Right lung (tissue), 5 donors: ENCODE data around the gene RYR1. TPM values are rescaled to one million over a fixed set of nuclear protein-coding genes. Genes with fewer than 3 reads are reported as not detected.
"Not testable (repeated sequence)": the region's sequence is repeated elsewhere in the genome, so short reads cannot be mapped to it uniquely, and the experiment has no call there.

ENCODE experiments used
- DNase-seq, 2 donors: peaks; one replicate each; pipeline ENCODE4 v3.0.0-alpha.2; 2013
- polyA plus RNA-seq, 5 donors: library from polyadenylated mRNA; unstranded; fragments of 120-200 nt; gene quantifications; one replicate each; pipeline versions ENCODE4 v1.2.1 to v1.2.3, GENCODE V29; 2013; ENCODE audit warnings: inconsistent platforms in 1 of 5, low replicate concordance in 1 of 5; ENCODE audit not compliant: insufficient read length in 5 of 5, insufficient read depth in 1 of 5

Gene RYR1
- polyA plus RNA-seq, 5 donors, result 2.0 to 24.3 (median 3.7) TPM

DNA sequence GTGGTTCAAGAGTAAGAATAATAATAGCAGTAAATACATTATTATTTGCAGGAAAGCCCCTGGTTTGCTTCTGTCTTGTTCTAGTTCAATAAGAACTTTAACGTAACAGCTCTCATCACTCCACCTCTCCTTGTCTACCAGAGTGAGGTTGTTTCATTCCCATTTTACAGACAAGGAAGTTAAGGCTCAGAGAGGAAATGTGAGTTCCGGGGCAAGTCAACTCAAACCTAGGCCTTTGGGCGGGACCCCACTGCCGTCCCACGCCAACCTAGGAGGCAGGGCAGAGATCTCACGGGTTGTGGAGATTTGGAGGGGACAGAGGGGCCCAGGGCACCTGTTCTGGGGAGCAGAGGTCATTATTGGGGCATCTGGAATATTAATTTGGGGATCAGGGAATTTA, 182.8 kb downstream of the RYR1 start:
- no peak for DNase-seq

GRCh38 chr19:38617283-38617763, 183.8 kb downstream of the RYR1 start:
- DNase-seq, result no peak

- no peak for DNase-seq
These were observed 184.5 kb downstream of the RYR1 start, which contains the start of gene MAP4K1 for GRCh38 chr19:38617764-38618589. Gene MAP4K1 (minus strand): TSS chr19:38617953. CDS start chr19:38617895, 58 bp downstream.

- peak; percentile 99 to 100 for DNase-seq
These were observed 185.3 kb downstream of the RYR1 start, which contains the start of gene EIF3K for GRCh38 chr19:38618590-38619360. Gene EIF3K (plus strand): TSS chr19:38619188. CDS start chr19:38619269, 81 bp downstream.

DNA sequence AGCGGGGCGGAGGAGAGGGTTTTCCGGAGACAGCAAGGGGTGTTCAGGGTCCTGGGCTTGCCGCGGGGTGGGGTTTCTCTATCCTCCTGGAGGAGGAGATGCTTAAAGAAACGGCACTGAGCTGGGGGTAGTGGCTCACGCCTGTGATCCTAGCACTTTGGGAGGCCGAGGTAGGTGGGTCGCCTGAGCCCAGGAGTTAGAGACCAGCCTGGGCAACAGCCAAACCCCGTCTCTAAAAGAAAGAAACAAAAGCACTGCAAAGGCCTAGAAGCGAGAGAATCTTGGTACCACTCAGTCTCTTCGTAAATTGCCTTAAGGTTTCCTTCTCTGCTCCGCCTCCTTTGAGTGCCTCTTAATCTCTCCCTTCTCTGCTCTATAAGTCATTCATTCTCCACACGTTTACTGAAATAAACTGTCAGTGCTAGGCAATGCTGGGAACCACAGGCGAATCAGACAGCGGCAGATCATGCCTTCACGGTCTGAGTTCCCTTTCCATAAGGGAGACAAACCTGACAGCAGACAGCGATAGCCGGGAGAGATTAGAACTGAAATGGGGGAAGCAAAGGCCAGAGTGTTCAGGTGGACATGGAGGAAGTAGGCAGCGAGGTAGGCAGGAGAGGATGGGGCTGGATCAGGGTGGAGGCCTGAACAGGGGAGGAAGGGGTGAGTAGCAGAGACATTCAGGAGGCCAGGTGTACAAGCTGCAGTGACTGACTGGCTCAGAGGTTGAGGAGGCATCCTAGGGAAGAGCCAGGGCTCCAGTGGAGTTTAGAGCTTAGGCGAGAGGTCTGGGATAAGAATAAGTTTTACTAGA, 186.1 kb downstream of the RYR1 start:
- DNase-seq, result no peak

DNA sequence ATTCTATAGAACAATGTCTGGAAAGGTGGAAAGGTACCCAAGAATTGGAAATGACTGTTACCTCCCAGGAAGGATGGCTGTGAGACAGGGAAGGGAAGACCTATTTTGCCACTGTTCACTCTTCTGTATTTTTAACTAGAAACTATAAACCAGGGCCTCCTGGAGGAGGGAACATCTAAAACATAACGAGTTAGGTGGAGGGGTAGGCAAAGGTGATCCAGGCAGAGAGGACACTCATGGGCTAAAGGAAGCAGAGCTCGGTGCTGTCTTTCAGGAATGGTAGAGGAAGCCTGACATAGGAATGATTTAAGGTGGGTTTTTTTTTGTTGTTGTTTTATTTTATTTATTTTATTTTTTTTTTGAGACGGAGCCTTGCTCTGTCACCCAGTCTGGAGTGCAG, 191.3 kb downstream of the RYR1 start:
- no peak for DNase-seq

DNA sequence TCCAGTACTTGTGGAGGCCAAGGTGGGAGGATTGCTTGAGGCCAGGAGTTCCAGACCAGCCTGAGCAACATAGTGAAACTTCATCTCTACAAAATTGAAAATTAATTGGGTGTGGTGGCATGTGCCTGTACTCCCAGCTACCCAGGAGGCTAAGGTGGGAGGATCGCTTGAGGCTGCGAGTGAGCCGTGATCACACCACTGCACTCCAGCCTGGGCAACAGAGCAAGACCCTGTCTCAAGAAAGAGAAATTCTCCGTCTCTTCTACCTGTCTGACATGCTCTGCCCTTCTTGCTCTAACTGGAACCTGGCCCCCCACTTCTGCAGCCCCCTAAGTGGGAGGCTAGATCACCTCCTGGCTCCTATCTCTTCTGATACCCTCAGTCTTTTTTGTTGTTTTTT, 192.9 kb downstream of the RYR1 start:
- no peak for DNase-seq

GRCh38 chr19:38629568-38629967, 196.1 kb downstream of the RYR1 start:
- no peak for DNase-seq

DNA sequence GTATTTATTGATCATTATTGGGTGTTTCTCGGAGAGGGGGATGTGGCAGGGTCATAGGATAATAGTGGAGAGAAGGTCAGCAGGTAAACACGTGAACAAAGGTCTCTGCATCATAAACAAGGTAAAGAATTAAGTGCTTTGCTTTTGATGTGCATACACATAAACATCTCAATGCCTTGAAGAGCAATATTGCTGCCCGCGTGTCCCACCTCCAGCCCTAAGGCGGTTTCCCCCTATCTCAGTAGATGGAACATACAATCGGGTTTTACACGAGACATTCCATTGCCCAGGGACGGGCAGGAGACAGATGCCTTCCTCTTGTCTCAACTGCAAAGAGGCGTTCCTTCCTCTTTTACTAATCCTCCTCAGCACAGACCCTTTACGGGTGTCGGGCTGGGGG, 197.8 kb downstream of the RYR1 start:
- not testable (repeated sequence) for DNase-seq

DNA sequence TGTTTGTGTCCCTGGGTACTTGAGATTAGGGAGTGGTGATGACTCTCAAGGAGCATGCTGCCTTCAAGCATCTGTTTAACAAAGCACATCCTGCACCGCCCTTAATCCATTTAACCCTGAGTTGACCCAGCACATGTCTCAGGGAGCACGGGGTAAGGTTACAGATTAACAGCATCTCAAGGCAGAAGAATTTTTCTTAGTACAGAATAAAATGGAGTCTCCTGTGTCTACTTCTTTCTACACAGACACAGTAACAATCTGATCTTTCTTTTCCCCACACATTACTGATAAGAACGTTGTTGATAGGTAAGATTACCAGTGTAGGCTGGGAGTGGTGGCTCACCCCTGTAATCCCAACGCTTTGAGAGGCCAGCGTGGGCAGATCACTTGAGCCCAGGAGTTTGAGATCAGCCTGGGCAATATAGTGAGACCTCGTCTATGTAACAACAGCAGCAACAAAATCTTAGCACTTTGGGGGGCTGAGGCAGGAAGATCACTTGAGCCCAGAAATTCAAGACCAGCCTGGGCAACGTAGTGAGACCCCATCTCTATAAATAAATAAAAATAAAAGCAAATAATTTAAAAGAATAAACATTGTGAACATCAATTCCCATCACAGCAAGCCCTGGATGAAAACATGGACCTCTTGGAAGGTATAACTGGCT, 198.5 kb downstream of the RYR1 start:
- DNase-seq, result not testable (repeated sequence)

GRCh38 chr19:38632476-38633213, 199.2 kb downstream of the RYR1 start:
- DNase-seq, result no peak

DNA sequence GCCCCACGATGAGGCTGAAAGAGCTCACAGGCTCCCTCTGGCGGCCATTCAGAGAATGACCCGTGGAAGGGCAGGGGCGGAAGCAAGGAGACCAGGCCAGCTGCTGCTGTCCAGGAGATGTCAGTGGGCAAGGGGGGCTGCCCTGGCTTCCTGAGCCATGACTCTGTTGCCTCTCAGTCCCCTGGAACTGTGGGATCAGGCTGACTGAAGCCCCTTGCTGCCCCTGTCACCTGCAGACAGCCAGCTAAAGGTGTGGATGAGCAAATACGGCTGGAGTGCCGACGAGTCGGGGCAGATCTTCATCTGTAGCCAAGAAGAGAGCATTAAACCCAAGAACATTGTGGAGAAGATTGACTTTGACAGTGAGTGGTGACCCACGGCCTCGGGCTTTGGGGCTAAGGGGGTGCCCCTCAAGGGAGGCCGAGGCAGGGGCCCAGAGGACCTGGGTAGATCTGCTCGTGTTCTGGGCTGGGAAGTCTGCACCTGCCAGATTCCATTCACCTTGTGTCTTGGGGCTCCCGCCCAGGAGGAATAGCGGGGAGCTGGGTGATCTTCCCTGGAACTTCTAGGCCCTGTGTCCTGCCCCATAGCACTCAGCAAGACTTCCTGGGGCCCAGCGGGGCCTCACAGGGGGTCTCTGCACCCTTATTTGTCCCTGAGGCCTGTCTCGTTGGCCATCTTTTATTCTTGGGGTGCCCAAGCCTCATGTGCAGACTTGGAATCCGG, 201.4 kb downstream of the RYR1 start:
- no peak for DNase-seq

- DNase-seq, result no peak
These were observed 202.2 kb downstream of the RYR1 start for GRCh38 chr19:38635483-38636399.

Other genes with a start within 250 kb of the RYR1 start
- 1 to 10 TPM; 2.0 to 5.3 (median 3.4) TPM for gene DPF1, start 209.5 kb upstream of the RYR1 start, polyA plus RNA-seq
- gene PPP1R14A, start 177.3 kb upstream of the RYR1 start, polyA plus RNA-seq, result 10 to 100 TPM; 20.6 to 68.4 (median 29.8) TPM
- 100 to 1,000 TPM; 188 to 276 (median 227) TPM for gene SPINT2, start 169.1 kb upstream of the RYR1 start, polyA plus RNA-seq
- 10 to 100 TPM; 13.1 to 39.2 (median 18.5) TPM for gene C19orf33, start 129.4 kb upstream of the RYR1 start, polyA plus RNA-seq
- 10 to 100 TPM; 24.0 to 49.7 (median 31.4) TPM for gene YIF1B, start 117.7 kb upstream of the RYR1 start, polyA plus RNA-seq
- 1 to 10 TPM; 3.9 to 5.8 (median 4.3) TPM for gene KCNK6, start 113.8 kb upstream of the RYR1 start, polyA plus RNA-seq
- gene CATSPERG, start 97.9 kb upstream of the RYR1 start, polyA plus RNA-seq, result 10 to 100 TPM in 1 of 5 donors, 1 to 10 TPM in 4; 4.9 to 11.7 (median 7.0) TPM
- 100 to 1,000 TPM; 116 to 163 (median 134) TPM for gene PSMD8, start 59.1 kb upstream of the RYR1 start, polyA plus RNA-seq
- under 1 TPM in 4 of 5 donors, not detected in 1; 0.06 to 0.79 (median 0.51) TPM for gene GGN, start 45.7 kb upstream of the RYR1 start, polyA plus RNA-seq
- gene SPRED3, start 45.0 kb upstream of the RYR1 start, polyA plus RNA-seq, result under 1 TPM; 0.19 to 0.67 (median 0.41) TPM
- 10 to 100 TPM; 15.1 to 22.6 (median 19.1) TPM for gene FAM98C, start 30.6 kb upstream of the RYR1 start, polyA plus RNA-seq
- gene RASGRP4, start 7.5 kb upstream of the RYR1 start, polyA plus RNA-seq, result 1 to 10 TPM; 1.7 to 3.4 (median 2.3) TPM
- gene MAP4K1, start 184.3 kb downstream of the RYR1 start, polyA plus RNA-seq, result 1 to 10 TPM; 2.6 to 5.2 (median 4.2) TPM
- 100 to 1,000 TPM; 242 to 279 (median 270) TPM for gene EIF3K, start 185.5 kb downstream of the RYR1 start, polyA plus RNA-seq
- 100 to 1,000 TPM; 331 to 403 (median 384) TPM for gene ACTN4, start 214.0 kb downstream of the RYR1 start, polyA plus RNA-seq